GM23338 (cell line): ENCODE measurements around the gene CDH4. TPM values are rescaled to one million over a fixed set of nuclear protein-coding genes. Genes with fewer than 3 reads are reported as not detected.
A peak's percentile ranks its signal among the peaks of the same experiment; 100 is the strongest.

Experiments
- ATAC-seq: fragments of 200-7000 bp; cut with Tn5 transposase; 3 replicates; pipeline ENCODE4 v1.9.1; 2020
- DNase-seq: peaks from one replicate; pipeline ENCODE4 v3.0.0-alpha.2; 2015; ENCODE audit warnings: low spot score
- H2AFZ ChIP-seq: fragments of 200-600 bp; sonication (generic); 2 replicates; pipeline ENCODE4 v1.8.0; 2016; ENCODE audit warnings: antibody characterized with exemption, mild to moderate bottlenecking, moderate library complexity
- H3F3A ChIP-seq: fragments of 200-600 bp; sonication (generic); replicated peaks from 2 replicates; pipeline ENCODE4 v1.8.0; 2017; ENCODE audit warnings: antibody characterized with exemption, mixed run types, low read depth
- H3K27ac ChIP-seq: fragments of 200-600 bp; sonication (generic); 2 replicates; pipeline ENCODE4 v1.6.1; 2016; ENCODE audit warnings: low read depth
- H3K27me3 ChIP-seq: fragments of 200-600 bp; sonication (generic); 2 replicates; pipeline ENCODE4 v1.8.0; 2016; ENCODE audit warnings: mild to moderate bottlenecking, mixed run types, moderate library complexity; ENCODE audit not compliant: insufficient read depth
- H3K36me3 ChIP-seq: fragments of 200-600 bp; sonication (generic); 2 replicates; pipeline ENCODE4 v1.8.0; 2016; ENCODE audit warnings: mild to moderate bottlenecking; ENCODE audit not compliant: insufficient read depth
- H3K4me1 ChIP-seq: fragments of 200-600 bp; sonication (generic); 2 replicates; pipeline ENCODE4 v1.8.0; 2016; ENCODE audit warnings: mild to moderate bottlenecking, moderate library complexity; ENCODE audit not compliant: insufficient read depth
- H3K4me2 ChIP-seq: fragments of 200-600 bp; sonication (generic); 2 replicates; pipeline ENCODE4 v1.7.1; 2017; ENCODE audit warnings: mixed run types
- H3K4me3 ChIP-seq: fragments of 200-600 bp; sonication (generic); 2 replicates; pipeline ENCODE4 v1.6.1; 2016; ENCODE audit warnings: mixed run types
- H3K79me2 ChIP-seq: fragments of 200-600 bp; sonication (generic); replicated peaks from 2 replicates; pipeline ENCODE4 v1.8.0; 2017; ENCODE audit warnings: mild to moderate bottlenecking; ENCODE audit not compliant: insufficient read depth
- H3K9me2 ChIP-seq: fragments of 200-600 bp; sonication (generic); 2 replicates; pipeline ENCODE4 v1.8.0; 2017; ENCODE audit not compliant: insufficient read depth
- H4K20me1 ChIP-seq: fragments of 200-600 bp; sonication (generic); replicated peaks from 2 replicates; pipeline ENCODE4 v1.8.0; 2017; ENCODE audit warnings: mild to moderate bottlenecking; ENCODE audit not compliant: insufficient read depth
- H3K27ac Mint-ChIP-seq: 2 replicates; pipeline ENCODE4 v1.8.0; 2020; ENCODE audit warnings: inconsistent platforms, mild to moderate bottlenecking, moderate library complexity, mixed read lengths
- H3K27me3 Mint-ChIP-seq: 3 replicates; pipeline ENCODE4 v1.8.0; 2022; ENCODE audit warnings: low read depth, mild to moderate bottlenecking, moderate library complexity, mixed read lengths, inconsistent platforms; ENCODE audit not compliant: insufficient read depth, poor library complexity
- H3K36me3 Mint-ChIP-seq: 3 replicates; pipeline ENCODE4 v1.8.0; 2021; ENCODE audit warnings: low read depth, mild to moderate bottlenecking, inconsistent platforms, moderate library complexity, mixed read lengths
- H3K4me1 Mint-ChIP-seq: 3 replicates; pipeline ENCODE4 v1.8.0; 2020; ENCODE audit warnings: mild to moderate bottlenecking, inconsistent platforms, mixed read lengths
- H3K4me3 Mint-ChIP-seq: 3 replicates; pipeline ENCODE4 v1.8.0; 2021; ENCODE audit warnings: moderate library complexity, mild to moderate bottlenecking, inconsistent platforms, mixed read lengths
- H3K9me3 Mint-ChIP-seq: 3 replicates; pipeline ENCODE4 v1.8.0; 2020; ENCODE audit warnings: moderate library complexity, mild to moderate bottlenecking, inconsistent platforms, mixed read lengths
- CREB1 ChIP-seq: fragments of 250-450 bp; sonication (Bioruptor Pico); IDR thresholded peaks from 2 replicates; pipeline ENCODE4 v1.5.0; 2020; ENCODE audit warnings: low read depth, mild to moderate bottlenecking, moderate library complexity
- CTCF ChIP-seq, 2 experiments: fragments of 200-600 bp in 1 of 2; sonication (generic) in 1 of 2; conservative IDR thresholded peaks; 2 replicates each; pipeline versions ENCODE4 v1.5.1 to v1.6.1; 2016 to 2017; ENCODE audit warnings: antibody characterized with exemption in 2 of 2, low read depth in 2 of 2, mild to moderate bottlenecking in 2 of 2, moderate library complexity in 1 of 2
- EZH2 ChIP-seq: fragments of 200-600 bp; sonication (generic); IDR thresholded peaks from one replicate; pipeline ENCODE4 v1.8.0; 2017; ENCODE audit warnings: antibody characterized with exemption, mild to moderate bottlenecking, low read depth; ENCODE audit not compliant: unreplicated experiment
- EZH2phosphoT487 ChIP-seq: fragments of 200-600 bp; sonication (generic); IDR thresholded peaks from one replicate; pipeline ENCODE4 v1.8.1; 2018; ENCODE audit warnings: antibody characterized with exemption; ENCODE audit not compliant: unreplicated experiment
- JUNB ChIP-seq: IDR thresholded peaks from one replicate; pipeline ENCODE4 v1.6.1; 2016; ENCODE audit warnings: antibody characterized with exemption; ENCODE audit not compliant: unreplicated experiment
- REST ChIP-seq: IDR thresholded peaks from one replicate; pipeline ENCODE4 v1.6.1; 2018; ENCODE audit warnings: antibody characterized with exemption; ENCODE audit not compliant: unreplicated experiment
- ZNF114 ChIP-seq: fragments of 250-450 bp; sonication (Bioruptor Pico); IDR thresholded peaks from 2 replicates; pipeline ENCODE4 v1.5.0; 2020; ENCODE audit warnings: mild to moderate bottlenecking, moderate library complexity
- ZNF462 ChIP-seq: fragments of 250-450 bp; sonication (Bioruptor Pico); IDR thresholded peaks from 2 replicates; pipeline ENCODE4 v1.5.0; 2020; ENCODE audit warnings: mild to moderate bottlenecking, moderate library complexity
- polyA plus RNA-seq: library from polyadenylated mRNA; unstranded; fragments of >200 nt; fragmentation: Nextera tagmentation; extraction: Ambion mirVana; gene quantifications from 2 replicates; pipeline ENCODE4 v1.2.1, GENCODE V29; 2016
- total RNA-seq: library from RNA; depleted of rRNA; stranded (reverse); fragments of >200 nt; shearing (Covaris generic); gene quantifications from 2 replicates; pipeline ENCODE4 v1.2.3, GENCODE V29; 2014

The CDH4 gene
- total and polyA plus RNA-seq, 2 experiments from 2014 or later = 1.2 to 4.2 TPM

GRCh38 chr20:61643656-61644377, 391.8 kb downstream of the CDH4 start (continued):
- TF ChIP-seq ZNF462 (CRISPR knock-in tag) (no peak), EZH2 (no peak), JUNB (no peak)

DNA sequence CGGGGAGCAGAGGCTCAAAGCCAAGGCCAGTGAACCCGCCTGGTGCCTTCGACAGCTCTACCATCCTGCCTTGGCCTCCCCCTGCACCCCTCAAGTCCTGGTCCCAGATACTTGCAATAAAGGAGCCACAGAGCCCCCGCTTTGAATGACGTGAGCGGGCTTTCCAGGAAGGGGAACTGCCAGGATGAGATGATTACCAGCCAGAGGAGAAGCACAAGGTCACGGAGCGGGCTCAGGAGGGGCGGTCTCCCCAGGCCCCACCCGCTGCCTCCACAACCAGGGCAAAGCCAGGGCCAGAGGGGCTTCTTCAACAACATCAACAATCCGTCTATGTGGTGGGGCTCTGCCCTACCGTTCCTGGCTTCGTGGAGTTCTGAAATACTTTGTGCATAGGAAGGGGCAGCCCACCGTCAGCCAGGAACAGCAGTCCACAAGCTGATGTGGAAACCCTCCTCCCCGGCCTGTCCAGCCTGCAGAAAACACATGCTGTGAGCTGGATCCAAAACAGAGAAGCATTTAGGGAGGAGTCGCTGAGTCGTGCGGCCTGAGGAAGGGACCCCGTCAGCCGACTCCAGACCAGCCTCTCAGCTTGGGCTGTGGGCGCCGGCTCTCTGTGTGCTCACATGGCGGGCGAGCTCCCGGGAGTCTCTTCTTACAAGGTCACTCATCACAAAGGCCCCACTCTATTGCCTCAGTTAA, 392.5 kb downstream of the CDH4 start:
- H3K27ac Mint-ChIP-seq = no peak overlapping the region
- Histone ChIP-seq H4K20me1 (no peaks in the 10 kb centered on the region), H3K4me1 (no peaks in the 10 kb centered on the region), H3F3A (no peaks in the 10 kb centered on the region), H3K27ac (no peak overlapping the region), H3K4me2 (no peak overlapping the region), H3K79me2 (no peaks in the 10 kb centered on the region), H3K36me3 (no peaks in the 10 kb centered on the region), H3K9me2 (no peaks in the 10 kb centered on the region), H3K4me3 (no peak overlapping the region), H3K27me3 (no peaks in the 10 kb centered on the region), H2AFZ (no peak overlapping the region)
- ATAC-seq (peak; percentile 34), DNase-seq (no peak)
- no peak overlapping the region for H3K4me3 Mint-ChIP-seq
- H3K27me3 Mint-ChIP-seq = peaks cover 28% of the 10 kb centered on the region
- H3K4me1 Mint-ChIP-seq = peaks cover 10% of the 10 kb centered on the region
- no peak for TF ChIP-seq EZH2phosphoT487
- no peak for TF ChIP-seq REST
- TF ChIP-seq JUNB = no peak
- no peak for TF ChIP-seq CREB1 (CRISPR knock-in tag)
- no peak for TF ChIP-seq CTCF (conservative IDR thresholded peaks at IDR 0.05; ENCODE audit: low read depth in 2 of 2)
- TF ChIP-seq ZNF114 = no peak
- no peak for TF ChIP-seq EZH2
- H3K9me3 Mint-ChIP-seq = peaks cover 10% of the 10 kb centered on the region; the same call in 2 of the 3 replicates
- no peaks in the 10 kb centered on the region for H3K36me3 Mint-ChIP-seq
